ENCODE data around the gene C9orf78. TPM values are rescaled to one million over a fixed set of nuclear protein-coding genes. Genes with fewer than 3 reads are reported as not detected.

The C9orf78 gene
- total and polyA plus RNA-seq, 2 experiments from 2014 or later = 46.8 to 80.7 TPM

GRCh38 chr9:129840034-129840433 is 5.0 kb upstream of the C9orf78 start:
- no peaks in the 10 kb centered on the region for H3K9me3 ChIP-seq (ENCODE audit: low read depth)
- H3K36me3 ChIP-seq (ENCODE audit: low read depth) = no peaks in the 10 kb centered on the region
- peaks cover 58% of the 10 kb centered on the region for H3K79me2 ChIP-seq (ENCODE audit: insufficient read depth)
- H3K9me2 ChIP-seq (ENCODE audit: insufficient read depth) = no peaks in the 10 kb centered on the region
- H3F3A ChIP-seq (ENCODE audit: insufficient read depth) = peaks cover 22% of the 10 kb centered on the region
- no peak overlapping the region for H2AFZ ChIP-seq
- H3K27ac ChIP-seq = no peak overlapping the region
- H3K27me3 ChIP-seq (replicated peaks; ENCODE audit: insufficient read depth) = no peaks in the 10 kb centered on the region
- TF ChIP-seq EZH2 (IDR thresholded peaks at IDR 0.05; ENCODE audit: insufficient read depth, poor library complexity, severe bottlenecking) = no peak
- TF ChIP-seq EZH2phosphoT487 (IDR thresholded peaks at IDR 0.05; ENCODE audit: insufficient read depth, low read depth) = no peak
- 88 to 94% methylated on average over 8 of the region's 8 CpGs for WGBS, 2 experiments (ENCODE audit: low coverage in 1 of 2, low lambda C conversion rate in 2 of 2, missing lambda C conversion rate in 2 of 2)
- H3K4me2 ChIP-seq (ENCODE audit: unreplicated experiment) = no peak overlapping the region
- H4K20me1 ChIP-seq (ENCODE audit: insufficient read depth) = no peaks in the 10 kb centered on the region
- no peak for DNase-seq
- H3K4me3 ChIP-seq = no peak overlapping the region
- no peak overlapping the region for H3K9ac ChIP-seq
- in situ Hi-C loops (cut with MboI) = no loop called here
- H3K4me1 ChIP-seq (ENCODE audit: insufficient read depth) = peaks cover 28% of the 10 kb centered on the region

- H3K27me3 ChIP-seq (replicated peaks; ENCODE audit: insufficient read depth) = no peaks in the 10 kb centered on the region
- H3K79me2 ChIP-seq (ENCODE audit: insufficient read depth) = peaks cover 63% of the 10 kb centered on the region
- no peak overlapping the region for H3K4me3 ChIP-seq
- peaks cover 28% of the 10 kb centered on the region for H3K4me1 ChIP-seq (ENCODE audit: insufficient read depth)
- 51 to 64% methylated on average over 8 to 10 of the region's 10 CpGs for WGBS, 2 experiments (ENCODE audit: low coverage in 1 of 2, low lambda C conversion rate in 2 of 2, missing lambda C conversion rate in 2 of 2)
- no peaks in the 10 kb centered on the region for H3K36me3 ChIP-seq (ENCODE audit: low read depth)
- H3K9me3 ChIP-seq (ENCODE audit: low read depth) = no peaks in the 10 kb centered on the region
- no peaks in the 10 kb centered on the region for H3K9me2 ChIP-seq (ENCODE audit: insufficient read depth)
- DNase-seq = peak; percentile 34
- H2AFZ ChIP-seq = no peak overlapping the region
- H3F3A ChIP-seq (ENCODE audit: insufficient read depth) = peaks cover 22% of the 10 kb centered on the region
- no peak overlapping the region for H3K9ac ChIP-seq
- TF ChIP-seq EZH2 (IDR thresholded peaks at IDR 0.05; ENCODE audit: insufficient read depth, poor library complexity, severe bottlenecking) (no peak), EZH2phosphoT487 (IDR thresholded peaks at IDR 0.05; ENCODE audit: insufficient read depth, low read depth) (no peak)
- peak overlapping the region; percentile 69 for H3K27ac ChIP-seq
- in situ Hi-C loops (cut with MboI) = no loop called here
- peak overlapping the region; percentile 48 for H3K4me2 ChIP-seq (ENCODE audit: unreplicated experiment)
- no peaks in the 10 kb centered on the region for H4K20me1 ChIP-seq (ENCODE audit: insufficient read depth)
Observed at GRCh38 chr9:129839324-129840023, 4.4 kb upstream of the C9orf78 start.

DNA sequence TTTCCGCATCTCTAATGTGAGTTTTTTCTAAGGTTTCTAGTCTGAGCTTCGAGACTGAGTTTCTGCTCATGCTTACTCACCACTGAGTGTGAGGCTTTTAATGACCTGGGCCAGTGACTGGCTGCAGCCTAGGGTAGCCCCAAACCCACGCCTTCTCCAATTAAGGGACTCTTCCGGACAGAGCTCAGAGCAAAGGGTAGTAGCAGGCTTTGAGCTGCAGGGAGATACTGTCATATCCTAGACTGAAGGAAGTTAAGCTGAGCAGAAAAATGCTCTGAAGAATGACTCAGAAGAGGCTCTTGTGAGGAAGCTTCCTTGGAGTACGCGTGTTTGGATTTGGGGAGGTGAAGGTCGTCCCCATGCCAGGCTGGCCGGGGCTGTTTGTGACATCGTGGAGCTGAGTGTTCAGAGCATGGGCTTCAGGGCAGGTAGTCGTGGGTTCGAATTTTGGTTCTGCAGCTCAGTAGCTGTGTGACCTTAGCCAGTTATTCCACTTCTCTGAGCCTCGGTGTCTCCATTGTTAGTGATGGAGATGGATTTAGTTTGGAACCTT is 3.7 kb upstream of the C9orf78 start:
- in situ Hi-C loops (cut with MboI) = no loop called here
- no peak for TF ChIP-seq EZH2 (IDR thresholded peaks at IDR 0.05; ENCODE audit: insufficient read depth, poor library complexity, severe bottlenecking)
- no peak for TF ChIP-seq EZH2phosphoT487 (IDR thresholded peaks at IDR 0.05; ENCODE audit: insufficient read depth, low read depth)
- peak; percentile 96 for DNase-seq
- Histone ChIP-seq H3F3A (ENCODE audit: insufficient read depth) (peaks cover 29% of the 10 kb centered on the region), H3K27ac (peak overlapping the region; percentile 69), H3K27me3 (replicated peaks; ENCODE audit: insufficient read depth) (no peaks in the 10 kb centered on the region), H3K9ac (peak overlapping the region; percentile 29; the same call in 1 of the 2 replicates), H3K79me2 (ENCODE audit: insufficient read depth) (peaks cover 70% of the 10 kb centered on the region), H3K4me2 (ENCODE audit: unreplicated experiment) (peak overlapping the region; percentile 53), H3K4me3 (peak overlapping the region; percentile 27), H3K36me3 (ENCODE audit: low read depth) (no peaks in the 10 kb centered on the region), H3K9me3 (ENCODE audit: low read depth) (no peaks in the 10 kb centered on the region), H4K20me1 (ENCODE audit: insufficient read depth) (no peaks in the 10 kb centered on the region), H3K9me2 (ENCODE audit: insufficient read depth) (no peaks in the 10 kb centered on the region), H3K4me1 (ENCODE audit: insufficient read depth) (peaks cover 32% of the 10 kb centered on the region), H2AFZ (0 out of 2 replicates have a peak overlapping the region, but pooled peaks have one; percentile 30)
- 44 to 48% methylated on average over 12 of the region's 12 CpGs for WGBS, 2 experiments (ENCODE audit: low coverage in 1 of 2, low lambda C conversion rate in 2 of 2, missing lambda C conversion rate in 2 of 2)

DNA sequence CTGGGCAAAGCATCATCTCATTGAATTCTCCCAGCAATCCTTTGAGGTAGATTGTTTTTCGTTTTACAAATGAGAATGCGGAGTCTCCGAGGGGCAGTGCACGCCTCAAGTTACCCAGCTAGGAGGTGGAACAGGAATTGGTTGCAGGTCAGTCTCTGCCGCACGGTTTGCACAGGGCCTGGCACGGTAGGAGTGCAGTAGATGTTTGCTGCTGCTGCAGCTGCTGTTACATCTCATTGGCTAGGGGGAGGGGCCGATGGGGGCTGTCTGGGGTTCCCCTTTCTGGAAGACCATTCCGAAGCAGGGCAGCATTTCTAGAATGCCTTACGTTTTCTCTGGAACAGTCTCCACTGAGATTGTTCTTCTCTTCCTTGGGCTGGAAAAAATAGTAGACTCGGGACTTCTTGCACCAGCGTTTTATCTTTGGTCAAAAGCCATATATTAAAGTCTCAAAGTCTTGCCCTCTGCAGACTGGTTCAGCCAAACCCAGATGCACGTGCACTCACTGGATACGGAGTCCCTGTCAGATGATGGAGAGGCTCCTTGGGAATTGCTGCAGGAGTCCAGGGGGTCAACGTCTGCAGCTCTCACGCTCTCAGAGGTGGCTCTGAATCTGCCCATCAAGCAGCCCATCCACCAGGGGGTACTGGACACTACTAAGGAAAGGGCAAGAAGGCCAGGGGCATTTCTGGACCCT is 1.4 kb upstream of the C9orf78 start:
- peak overlapping the region; percentile 92 for H3K4me3 ChIP-seq
- no peak overlapping the region; the same call in 1 of the 2 replicates for H3K27ac ChIP-seq
- H3K4me2 ChIP-seq (ENCODE audit: unreplicated experiment) = peak overlapping the region; percentile 97
- 28 to 34% methylated on average over 15 to 16 of the region's 16 CpGs for WGBS, 2 experiments (ENCODE audit: low coverage in 1 of 2, low lambda C conversion rate in 2 of 2, missing lambda C conversion rate in 2 of 2)
- H3F3A ChIP-seq (ENCODE audit: insufficient read depth) = peaks cover 29% of the 10 kb centered on the region
- peaks cover 39% of the 10 kb centered on the region for H3K4me1 ChIP-seq (ENCODE audit: insufficient read depth)
- no peaks in the 10 kb centered on the region for H3K9me2 ChIP-seq (ENCODE audit: insufficient read depth)
- in situ Hi-C loops (cut with MboI) = no loop called here
- no peaks in the 10 kb centered on the region for H4K20me1 ChIP-seq (ENCODE audit: insufficient read depth)
- peaks cover 64% of the 10 kb centered on the region for H3K79me2 ChIP-seq (ENCODE audit: insufficient read depth)
- no peaks in the 10 kb centered on the region for H3K27me3 ChIP-seq (replicated peaks; ENCODE audit: insufficient read depth)
- H2AFZ ChIP-seq = peak overlapping the region; percentile 92
- peak; percentile 24 for DNase-seq
- no peaks in the 10 kb centered on the region for H3K9me3 ChIP-seq (ENCODE audit: low read depth)
- no peak for TF ChIP-seq EZH2phosphoT487 (IDR thresholded peaks at IDR 0.05; ENCODE audit: insufficient read depth, low read depth)
- TF ChIP-seq EZH2 (IDR thresholded peaks at IDR 0.05; ENCODE audit: insufficient read depth, poor library complexity, severe bottlenecking) = no peak
- H3K36me3 ChIP-seq (ENCODE audit: low read depth) = peaks cover 14% of the 10 kb centered on the region; the same call in 1 of the 2 replicates
- peak overlapping the region; percentile 92 for H3K9ac ChIP-seq
